CD4-positive, alpha-beta T cell (primary cell): Measurements from ENCODE around the gene VENTX. TPM values are rescaled to one million over a fixed set of nuclear protein-coding genes. Genes with fewer than 3 reads are reported as not detected.

Experiments
- ATAC-seq: fragments of 200-7000 bp; cut with Tn5 transposase; one replicate; pipeline ENCODE4 v1.10.0; 2022; ENCODE audit warnings: mild to moderate bottlenecking; ENCODE audit not compliant: poor library complexity
- CTCF ChIA-PET: fragments of 350-600 bp; sonication (Branson Sonifier 250); formaldehyde crosslinking; loops from one replicate; lab custom pipeline; 2021; ENCODE audit warnings: antibody characterized with exemption, inconsistent platforms; lab: Charles Lee
- POLR2A ChIA-PET: fragments of 350-600 bp; sonication (Branson Sonifier 250); formaldehyde crosslinking; loops from one replicate; lab custom pipeline; 2021; ENCODE audit warnings: antibody characterized with exemption, inconsistent platforms; lab: Charles Lee
- DNase-seq, 14 experiments: peaks; one replicate each; pipeline ENCODE4 v3.0.0-alpha.2; 2013 to 2020; ENCODE audit warnings: mixed read lengths in 2 of 14
- H3K27ac ChIP-seq, 2 donors: one replicate each; pipeline versions ENCODE4 v1.5.1 to v1.7.0; 2013; ENCODE audit warnings: low read length in 2 of 2, low read depth in 1 of 2, mild to moderate bottlenecking in 1 of 2
- H3K27me3 ChIP-seq, 2 experiments: 1 replicate in 1 of 2; 2 replicates in 1 of 2; pipeline versions ENCODE4 v1.6.1 to v1.7.0; 2013; ENCODE audit warnings: low read length in 2 of 2, control low read depth in 1 of 2, mild to moderate bottlenecking in 1 of 2, moderate library complexity in 1 of 2; ENCODE audit not compliant: insufficient read depth in 2 of 2, control insufficient read depth in 1 of 2
- H3K36me3 ChIP-seq: one replicate; pipeline ENCODE4 v1.6.1; 2013; ENCODE audit warnings: low read length, control low read depth; ENCODE audit not compliant: insufficient read depth
- H3K4me1 ChIP-seq: one replicate; pipeline ENCODE4 v1.6.1; 2013; ENCODE audit warnings: low read length, control low read depth; ENCODE audit not compliant: insufficient read depth
- H3K4me3 ChIP-seq: one replicate; pipeline ENCODE4 v1.5.1; 2013; ENCODE audit warnings: mild to moderate bottlenecking, low read length, moderate library complexity
- H3K9me3 ChIP-seq, 2 experiments: 1 replicate in 1 of 2; 2 replicates in 1 of 2; pipeline versions ENCODE4 v1.6.1 to v1.7.0; 2013; ENCODE audit warnings: low read length in 2 of 2, mild to moderate bottlenecking in 2 of 2, control low read depth in 1 of 2, moderate library complexity in 1 of 2; ENCODE audit not compliant: control insufficient read depth in 1 of 2, insufficient read depth in 1 of 2
- H3K27ac Mint-ChIP-seq: one replicate; pipeline ENCODE4 v1.8.0; 2020; ENCODE audit warnings: mixed read lengths
- H3K27me3 Mint-ChIP-seq: one replicate; pipeline ENCODE4 v1.8.0; 2021; ENCODE audit warnings: mixed read lengths
- H3K36me3 Mint-ChIP-seq: one replicate; pipeline ENCODE4 v1.8.0; 2021; ENCODE audit warnings: low read depth, mixed read lengths
- H3K4me1 Mint-ChIP-seq: one replicate; pipeline ENCODE4 v1.8.0; 2021; ENCODE audit warnings: low read depth, mixed read lengths
- H3K4me3 Mint-ChIP-seq: one replicate; pipeline ENCODE4 v1.8.0; 2020; ENCODE audit warnings: mild to moderate bottlenecking, mixed read lengths
- H3K9me3 Mint-ChIP-seq: one replicate; pipeline ENCODE4 v1.8.0; 2020; ENCODE audit warnings: mixed read lengths
- CTCF ChIP-seq: fragments of 200-600 bp; IDR thresholded peaks from one replicate; pipeline ENCODE4 v1.8.0; 2022; ENCODE audit warnings: antibody characterized with exemption, mild to moderate bottlenecking
- intact Hi-C, 2 experiments: fragments of 100-400 bp; cut with DNase I in 1 of 2; cut with micrococcal nuclease in 1 of 2; formaldehyde crosslinking; loops; one replicate each; pipeline versions ENCODE4 v1.15.1 to v1.9.0; 2023 to 2025; cut with DNase I, micrococcal nuclease
- total RNA-seq, 174 experiments: library from RNA in 2 of 174; stranded (reverse) in 2 of 174; gene quantifications; one replicate each; pipeline ENCODE4 v1.2.3 and lab custom pipeline; 2021 to 2026

VENTX gene
- total RNA-seq, 2 experiments from 2014 or later: 0.11 to 0.14 TPM

- no peaks in the 10 kb centered on the region for H3K4me1 ChIP-seq
- no peak for TF ChIP-seq CTCF
- no peak overlapping the region for H3K27ac ChIP-seq
- H3K36me3 Mint-ChIP-seq: no peaks in the 10 kb centered on the region
- intact Hi-C loops: no loop called here
- ATAC-seq (no peak), DNase-seq (peak in 1 of 14 experiments; percentile 2)
- ChIA-PET POLR2A (no interaction called here), CTCF (no interaction called here)
- H3K36me3 ChIP-seq: no peaks in the 10 kb centered on the region
- H3K9me3 Mint-ChIP-seq: no peaks in the 10 kb centered on the region
- no peak overlapping the region for H3K4me3 ChIP-seq
- H3K27me3 Mint-ChIP-seq: peaks cover 15% of the 10 kb centered on the region
- no peak overlapping the region for H3K4me3 Mint-ChIP-seq
- peaks cover 0 to 11% of the 10 kb centered on the region in 2 experiments for H3K9me3 ChIP-seq
- peaks cover 0 to 10% of the 10 kb centered on the region in 2 experiments for H3K27me3 ChIP-seq
- no peaks in the 10 kb centered on the region for H3K4me1 Mint-ChIP-seq
- no peak overlapping the region for H3K27ac Mint-ChIP-seq
These were observed 20.9 kb upstream of the VENTX start for GRCh38 chr10:133216776-133217175.

- intact Hi-C loops: no loop called here
- DNase-seq (no peak), ATAC-seq (no peak)
- ChIA-PET CTCF (no interaction called here), POLR2A (no interaction called here)
- H3K27ac Mint-ChIP-seq: no peak overlapping the region
- H3K27me3 Mint-ChIP-seq: peaks cover 15% of the 10 kb centered on the region
- Histone ChIP-seq H3K4me1 (no peaks in the 10 kb centered on the region), H3K36me3 (no peaks in the 10 kb centered on the region), H3K27ac (no peak overlapping the region), H3K4me3 (no peak overlapping the region), H3K27me3 (peaks cover 0 to 10% of the 10 kb centered on the region in 2 experiments), H3K9me3 (peaks cover 0 to 11% of the 10 kb centered on the region in 2 experiments)
- no peaks in the 10 kb centered on the region for H3K36me3 Mint-ChIP-seq
- no peak for TF ChIP-seq CTCF
- H3K4me3 Mint-ChIP-seq: no peak overlapping the region
- no peaks in the 10 kb centered on the region for H3K4me1 Mint-ChIP-seq
- H3K9me3 Mint-ChIP-seq: no peaks in the 10 kb centered on the region
These were observed 19.7 kb upstream of the VENTX start for GRCh38 chr10:133217800-133218589.

GRCh38 chr10:133218891-133219290, 18.8 kb upstream of the VENTX start:
- Histone ChIP-seq H3K4me1 (no peaks in the 10 kb centered on the region), H3K9me3 (peaks cover 0 to 11% of the 10 kb centered on the region in 2 experiments), H3K27me3 (peaks cover 0 to 10% of the 10 kb centered on the region in 2 experiments), H3K27ac (no peak overlapping the region), H3K4me3 (no peak overlapping the region), H3K36me3 (no peaks in the 10 kb centered on the region)
- Mint-ChIP-seq H3K27ac (no peak overlapping the region), H3K4me3 (no peak overlapping the region), H3K4me1 (no peaks in the 10 kb centered on the region), H3K9me3 (no peaks in the 10 kb centered on the region), H3K36me3 (no peaks in the 10 kb centered on the region), H3K27me3 (peaks cover 15% of the 10 kb centered on the region)
- intact Hi-C loops: no loop called here
- POLR2A ChIA-PET: no interaction called here
- no peak for ATAC-seq
- no peak for TF ChIP-seq CTCF
- CTCF ChIA-PET: no interaction called here
- DNase-seq: no peak
